ENCODE measurements around the gene EEPD1.

The EEPD1 gene

GRCh38 chr7:36286226-36286625 is 133.2 kb downstream of the EEPD1 start:
- DNase-seq (ENCODE audit: low read depth) = no peak
- no peak for TF ChIP-seq CTCF (IDR thresholded peaks at IDR 0.05; ENCODE audit: low read depth, low read length, missing control alignments)

GRCh38 chr7:36286688-36287087 is 133.6 kb downstream of the EEPD1 start:
- no peak for TF ChIP-seq CTCF (IDR thresholded peaks at IDR 0.05; ENCODE audit: low read depth, low read length, missing control alignments)
- DNase-seq (ENCODE audit: low read depth) = no peak
- no peak overlapping the region for H3K4me3 ChIP-seq (ENCODE audit: low read depth, low read length)

More at GRCh38 chr7:36286226-36286625, 133.2 kb downstream of the EEPD1 start:
- no peak overlapping the region for H3K4me3 ChIP-seq (ENCODE audit: low read depth, low read length)

DNA sequence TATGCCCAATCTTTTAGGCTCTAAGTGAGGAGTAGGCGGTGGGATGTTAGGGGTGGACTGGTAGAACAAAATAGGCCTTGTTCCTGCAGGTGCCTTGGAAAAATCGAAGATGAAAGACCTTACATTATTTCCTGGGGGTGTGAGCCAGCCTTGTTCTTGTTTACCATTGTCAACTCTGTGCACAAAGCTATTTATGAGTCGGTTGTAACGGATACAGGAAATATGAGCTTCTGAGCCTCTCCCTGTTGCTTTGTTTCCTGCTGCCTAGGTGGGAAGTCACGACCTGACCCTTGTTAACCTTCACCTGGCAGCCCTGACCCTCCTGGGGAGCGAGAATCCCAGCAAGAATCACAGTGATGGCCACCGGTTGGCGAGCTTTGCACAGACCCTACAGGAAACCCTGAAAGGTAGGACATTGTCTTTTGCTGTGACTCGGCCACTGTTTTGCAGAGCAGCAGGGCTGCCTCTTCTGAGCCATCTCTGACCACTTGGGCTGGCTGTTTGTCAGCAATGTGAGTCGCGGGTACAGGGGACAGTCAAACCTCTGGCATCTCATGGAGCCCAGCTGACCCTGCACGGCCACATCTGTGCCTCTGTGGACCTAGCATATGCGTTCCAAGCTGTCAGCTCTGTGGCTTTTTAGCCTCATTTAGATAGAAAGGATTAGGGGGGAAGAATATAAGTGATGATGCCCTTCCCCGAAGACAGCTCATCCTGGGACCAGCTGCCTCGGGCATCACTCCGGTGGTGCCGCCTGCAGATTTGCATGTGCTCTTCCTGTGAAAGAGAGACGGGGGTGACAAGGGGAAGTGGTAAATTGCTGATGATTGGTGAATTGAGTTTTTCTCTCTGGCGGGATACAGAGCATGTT is 134.6 kb downstream of the EEPD1 start:
- peak; percentile 19 for DNase-seq (ENCODE audit: low read depth)
- no peak overlapping the region for H3K4me3 ChIP-seq (ENCODE audit: low read depth, low read length)
- no peak for TF ChIP-seq CTCF (IDR thresholded peaks at IDR 0.05; ENCODE audit: low read depth, low read length, missing control alignments)

- TF ChIP-seq CTCF (IDR thresholded peaks at IDR 0.05; ENCODE audit: low read depth, low read length, missing control alignments) = no peak
- no peak overlapping the region for H3K4me3 ChIP-seq (ENCODE audit: low read depth, low read length)
- no peak for DNase-seq (ENCODE audit: low read depth)
Measured at GRCh38 chr7:36288501-36288900, 135.4 kb downstream of the EEPD1 start.

- TF ChIP-seq CTCF (IDR thresholded peaks at IDR 0.05; ENCODE audit: low read depth, low read length, missing control alignments) = no peak
- DNase-seq (ENCODE audit: low read depth) = no peak
- no peak overlapping the region for H3K4me3 ChIP-seq (ENCODE audit: low read depth, low read length)
Measured at GRCh38 chr7:36289833-36290661, 137.0 kb downstream of the EEPD1 start.

DNA sequence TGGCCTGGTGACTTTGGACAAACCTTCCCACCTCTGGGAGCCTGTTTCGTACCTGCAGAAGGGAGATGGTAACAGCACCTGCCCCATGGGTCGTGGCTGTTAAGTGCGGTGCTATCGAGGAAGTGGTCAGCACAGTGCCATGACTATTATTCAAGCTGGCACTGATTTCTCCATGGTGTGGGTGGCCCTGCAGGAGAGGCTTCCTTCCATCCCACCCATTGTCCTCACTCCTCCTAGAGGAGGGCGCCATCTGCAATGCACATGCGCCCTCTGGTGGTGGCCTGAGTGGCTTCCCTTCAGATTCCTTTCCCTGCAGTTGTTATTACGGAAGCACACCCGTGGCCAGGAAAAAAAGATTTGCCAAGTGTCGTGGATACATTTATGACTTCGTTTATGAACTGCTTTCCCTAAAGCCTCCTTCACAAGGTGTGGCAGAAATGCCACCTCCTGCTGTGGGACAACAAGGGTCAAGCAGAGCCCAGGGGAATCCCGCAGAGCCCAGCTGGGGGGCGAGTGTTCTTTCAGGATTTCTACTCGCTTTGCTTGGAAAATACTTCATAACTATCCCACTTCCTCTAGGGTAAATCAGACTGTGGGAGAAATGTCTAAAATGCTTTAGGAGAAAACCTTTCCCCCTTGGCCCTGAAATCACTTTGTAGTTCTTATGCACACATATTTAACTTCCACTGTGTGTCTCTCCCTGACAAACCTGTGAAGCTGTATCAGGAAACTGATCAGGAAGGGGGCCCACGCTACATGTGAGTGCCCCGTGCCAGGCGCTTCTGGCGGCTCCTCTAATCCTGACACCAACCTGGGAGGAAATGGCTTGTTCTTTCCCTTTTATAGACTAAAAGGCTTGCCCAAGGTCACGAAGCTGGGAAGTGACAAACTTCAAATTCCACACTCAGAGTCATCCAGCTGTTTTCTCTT is 138.6 kb downstream of the EEPD1 start:
- peak; percentile 91 for TF ChIP-seq CTCF (IDR thresholded peaks at IDR 0.05; ENCODE audit: low read depth, low read length, missing control alignments)
- no peak overlapping the region for H3K4me3 ChIP-seq (ENCODE audit: low read depth, low read length)

More for the DNA sequence above, 138.6 kb downstream of the EEPD1 start:
- DNase-seq (ENCODE audit: low read depth) = peak; percentile 15

All from GM12864 (cell line).